Posterior cingulate gyrus (tissue), 11 donors: ENCODE measurements around the gene GAL3ST3.

Experiments used
- DNase-seq, 10 donors: peaks; one replicate each; pipeline versions ENCODE4 v3.0.0 to v3.0.0-alpha.2; 2020 to 2021; ENCODE audit warnings: mixed read lengths in 3 of 10
- intact Hi-C: fragments of 100-400 bp; cut with DNase I; formaldehyde crosslinking; loops from one replicate; pipeline ENCODE4 v1.15.1; 2023

GAL3ST3 gene

DNA sequence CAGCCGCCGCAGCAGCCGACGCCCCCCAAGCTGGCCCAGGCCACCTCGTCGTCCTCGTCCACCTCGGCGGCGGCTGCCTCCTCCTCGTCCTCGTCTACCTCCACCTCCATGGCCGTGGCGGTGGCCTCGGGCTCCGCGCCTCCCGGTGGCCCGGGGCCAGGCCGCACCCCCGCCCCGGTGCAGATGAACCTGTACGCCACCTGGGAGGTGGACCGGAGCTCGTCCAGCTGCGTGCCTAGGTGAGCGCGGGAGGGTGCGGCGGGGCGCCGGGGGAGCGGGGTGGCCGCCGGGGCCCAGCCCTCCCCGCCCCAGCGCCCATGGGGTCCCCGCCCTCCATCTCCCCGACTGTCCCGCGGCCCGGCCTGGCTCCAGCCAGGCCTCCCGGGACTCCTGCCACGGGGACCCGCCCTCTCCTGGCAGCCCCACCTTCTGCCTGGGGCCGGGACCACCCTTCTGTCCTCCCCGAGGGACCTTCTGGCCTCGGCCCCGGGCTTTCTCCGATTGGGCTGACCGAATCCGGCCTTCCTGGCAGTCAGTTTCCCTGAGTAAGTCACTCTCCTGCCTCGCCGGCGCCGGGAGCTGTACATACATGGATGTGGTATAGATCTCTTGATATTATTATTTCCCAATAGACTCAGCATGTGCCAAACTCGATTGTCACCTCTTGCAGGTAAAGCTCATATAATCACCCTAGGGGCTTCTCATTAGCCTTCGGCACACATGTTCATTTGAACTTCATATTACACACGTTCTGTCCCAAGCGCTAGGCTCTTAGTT is 21.8 kb upstream of the GAL3ST3 start:
- DNase-seq = peak in 8 of 10 donors; percentile 21 to 92 (median 44)
- intact Hi-C loops = no loop called here

DNA sequence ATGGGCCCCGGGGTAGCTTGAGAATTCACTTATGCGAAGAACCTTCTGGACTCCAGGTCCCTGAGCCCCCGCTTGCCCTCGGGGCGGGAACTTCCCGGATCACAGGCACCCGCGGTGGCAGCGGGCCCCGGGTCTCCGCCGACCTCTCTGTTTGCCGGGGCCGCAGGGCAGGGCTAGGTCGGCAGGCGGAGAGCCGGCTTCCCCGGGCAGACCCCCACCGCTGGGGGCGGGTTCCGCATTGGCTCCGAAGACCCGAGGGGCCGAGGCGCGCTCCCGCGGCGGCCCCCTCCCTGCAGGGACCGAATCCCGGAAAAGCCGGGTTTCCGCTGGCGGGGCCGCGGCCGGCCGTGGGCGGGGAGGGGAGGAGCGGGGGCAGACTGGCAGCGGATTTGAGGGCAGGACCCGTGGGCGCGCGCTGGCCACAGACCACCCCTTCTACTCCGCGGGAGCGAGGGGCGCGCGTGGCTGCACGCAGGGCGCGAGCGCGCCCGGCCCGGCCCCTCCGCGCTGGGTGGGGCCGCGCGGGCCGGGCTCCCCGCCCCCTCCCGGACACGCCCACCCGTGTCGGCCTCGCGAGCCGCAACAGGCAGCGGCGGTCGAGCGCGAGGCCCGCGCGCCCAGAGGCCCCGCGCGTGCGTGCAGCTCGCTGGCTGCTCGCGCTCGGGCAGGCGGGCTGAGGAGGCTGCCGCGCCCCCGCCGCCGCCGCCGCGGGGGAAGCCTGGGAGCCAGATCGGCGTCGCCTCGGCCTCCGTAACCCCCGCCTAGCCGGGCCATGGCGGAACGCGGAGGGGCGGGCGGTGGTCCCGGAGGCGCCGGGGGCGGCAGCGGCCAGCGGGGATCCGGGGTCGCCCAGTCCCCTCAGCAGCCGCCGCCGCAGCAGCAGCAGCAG is 21.0 kb upstream of the GAL3ST3 start, which contains the start of gene PACS1:
PACS1 (plus strand) TSS at position 558 of the 889 bp plus-strand sequence; CDS start at position 773, 215 bp downstream.
- DNase-seq = peak; percentile 51 to 95 (median 62)
- intact Hi-C loops = loop anchor here (5.0 kb wide), 1 partner anchor 62 kb away; no protein-coding TSS in a partner anchor

- intact Hi-C loops = loop anchor here (5.0 kb wide), 1 partner anchor 63 kb away; no protein-coding TSS in a partner anchor
- DNase-seq = peak in 8 of 10 donors; percentile 34 to 90 (median 42)
Measured at GRCh38 chr11:66068923-66069714, 20.2 kb upstream of the GAL3ST3 start.

DNA sequence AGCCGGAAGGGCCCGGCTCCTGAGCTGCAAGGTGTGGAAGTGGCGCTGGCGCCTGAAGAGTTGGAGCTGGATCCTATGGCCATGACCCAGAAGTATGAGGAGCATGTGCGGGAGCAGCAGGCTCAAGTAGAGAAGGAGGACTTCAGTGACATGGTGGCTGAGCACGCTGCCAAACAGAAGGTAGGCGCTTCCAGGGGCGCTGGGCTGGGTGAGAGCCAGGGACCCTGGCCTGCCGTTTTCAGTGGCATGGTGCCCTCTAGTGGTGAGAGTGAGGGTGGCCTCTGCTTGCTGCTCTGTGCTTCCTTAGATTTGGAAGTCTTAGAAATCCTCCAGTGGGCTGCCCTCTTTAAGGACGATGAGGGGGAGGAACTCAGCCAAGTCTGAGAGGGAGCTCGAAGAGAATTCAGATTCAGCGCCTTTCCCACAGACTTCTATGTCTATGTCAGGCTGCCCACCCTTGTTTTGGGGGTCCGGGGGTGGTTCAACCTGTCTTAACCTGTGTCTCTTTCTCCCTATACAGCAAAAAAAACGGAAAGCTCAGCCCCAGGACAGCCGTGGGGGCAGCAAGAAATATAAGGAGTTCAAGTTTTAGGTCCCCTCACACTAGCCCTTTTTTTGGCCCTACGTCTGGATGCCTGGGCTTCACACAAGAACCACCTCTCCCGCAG is 19.3 kb upstream of the GAL3ST3 start:
- peak; percentile 48 to 94 (median 72) for DNase-seq
- intact Hi-C loops = loop anchor here (5.0 kb wide), 1 partner anchor 64 kb away; no protein-coding TSS in a partner anchor

DNA sequence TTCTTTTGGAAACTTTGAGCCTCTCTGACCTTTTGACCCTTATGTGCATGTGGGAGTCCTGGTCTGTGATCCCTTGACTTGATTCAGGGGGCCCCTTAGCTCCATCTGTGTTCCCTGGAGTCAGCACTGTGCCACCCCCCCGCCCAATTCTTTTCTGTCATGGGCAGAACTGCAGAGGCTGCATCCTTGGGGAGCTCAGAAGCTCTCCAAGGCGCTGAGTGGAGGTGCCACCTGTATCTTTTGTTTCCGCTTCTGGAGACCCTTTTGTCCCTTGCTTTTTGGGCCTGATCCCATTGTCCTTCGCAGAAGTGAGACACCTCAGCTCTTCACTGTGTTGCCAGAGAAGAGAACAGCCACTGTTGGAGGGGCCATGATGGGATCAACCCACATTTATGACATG is 18.7 kb upstream of the GAL3ST3 start:
- intact Hi-C loops = loop anchor here (5.0 kb wide), 1 partner anchor 65 kb away; no protein-coding TSS in a partner anchor
- DNase-seq = no peak

- DNase-seq = no peak
- intact Hi-C loops = loop anchor here (5.0 kb wide), 1 partner anchor 66 kb away; no protein-coding TSS in a partner anchor
Measured at GRCh38 chr11:66066751-66067150, 17.8 kb upstream of the GAL3ST3 start.

- intact Hi-C loops = no loop called here
- DNase-seq = no peak
Measured at GRCh38 chr11:66064571-66064970, 15.6 kb upstream of the GAL3ST3 start.

GRCh38 chr11:66063900-66064299 is 14.9 kb upstream of the GAL3ST3 start:
- intact Hi-C loops = no loop called here
- no peak for DNase-seq

- intact Hi-C loops = no loop called here
- DNase-seq = no peak
Measured at GRCh38 chr11:66062408-66062807, 13.4 kb upstream of the GAL3ST3 start.

DNA sequence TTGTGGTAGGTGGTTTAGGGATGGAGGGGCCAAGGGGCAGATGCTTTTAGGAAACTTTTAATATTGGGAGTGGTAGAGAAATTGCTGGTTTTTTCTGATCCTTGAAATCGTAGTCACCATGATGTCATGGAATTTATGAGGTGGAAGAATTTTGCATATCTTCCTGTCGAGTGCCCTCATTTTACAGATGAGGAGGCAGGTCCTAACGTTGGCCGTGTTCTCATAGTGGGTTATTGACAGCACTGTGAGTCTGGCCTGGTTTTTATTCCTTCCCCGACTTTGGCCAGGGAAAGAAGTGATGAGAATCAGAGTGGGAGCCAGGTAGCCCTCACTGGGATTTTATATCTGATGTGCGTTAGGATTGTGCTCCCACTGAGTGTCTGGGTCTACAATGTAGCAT is 12.3 kb upstream of the GAL3ST3 start:
- intact Hi-C loops = no loop called here
- DNase-seq = no peak

DNA sequence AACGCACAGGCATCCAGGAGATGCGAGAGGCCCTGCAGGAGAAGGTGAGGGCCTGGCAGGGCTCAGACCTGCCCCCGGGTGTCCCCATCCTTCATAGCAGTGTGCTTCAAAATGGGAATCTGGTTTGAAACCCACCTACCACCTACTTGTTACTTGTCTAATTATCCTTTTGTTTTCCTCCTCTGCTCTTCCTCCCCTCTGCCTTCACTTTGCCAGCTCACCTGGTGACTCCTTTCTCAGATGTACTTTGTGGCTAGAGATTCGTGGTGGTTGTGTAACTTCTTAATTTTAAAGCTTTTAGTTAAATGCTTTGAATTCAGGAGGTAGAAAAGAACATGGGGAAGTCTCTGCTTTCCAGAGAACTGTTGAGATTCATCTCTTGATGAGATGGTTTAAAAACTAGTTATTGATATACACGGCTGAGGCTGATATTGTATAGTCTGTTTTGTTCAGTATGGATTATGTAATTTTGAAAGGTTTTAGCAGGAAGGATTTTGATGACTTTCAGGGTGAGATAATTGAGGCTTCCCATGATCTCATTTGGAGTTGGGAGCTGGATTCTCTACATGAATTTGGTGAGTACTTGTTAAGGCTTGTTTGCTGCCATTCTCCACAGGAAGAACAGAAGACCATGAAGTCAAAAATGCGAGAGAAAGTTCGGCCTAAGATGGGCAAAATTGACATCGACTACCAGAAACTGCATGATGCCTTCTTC is 11.2 kb upstream of the GAL3ST3 start:
- DNase-seq = no peak
- intact Hi-C loops = no loop called here

GRCh38 chr11:66056501-66056900 is 7.5 kb upstream of the GAL3ST3 start:
- DNase-seq = no peak
- intact Hi-C loops = no loop called here

GRCh38 chr11:66055021-66055420 is 6.1 kb upstream of the GAL3ST3 start:
- no peak for DNase-seq

GRCh38 chr11:66052664-66052982 is 3.7 kb upstream of the GAL3ST3 start:
- intact Hi-C loops = no loop called here
- no peak for DNase-seq

More at GRCh38 chr11:66055021-66055420, 6.1 kb upstream of the GAL3ST3 start:
- intact Hi-C loops = no loop called here

DNA sequence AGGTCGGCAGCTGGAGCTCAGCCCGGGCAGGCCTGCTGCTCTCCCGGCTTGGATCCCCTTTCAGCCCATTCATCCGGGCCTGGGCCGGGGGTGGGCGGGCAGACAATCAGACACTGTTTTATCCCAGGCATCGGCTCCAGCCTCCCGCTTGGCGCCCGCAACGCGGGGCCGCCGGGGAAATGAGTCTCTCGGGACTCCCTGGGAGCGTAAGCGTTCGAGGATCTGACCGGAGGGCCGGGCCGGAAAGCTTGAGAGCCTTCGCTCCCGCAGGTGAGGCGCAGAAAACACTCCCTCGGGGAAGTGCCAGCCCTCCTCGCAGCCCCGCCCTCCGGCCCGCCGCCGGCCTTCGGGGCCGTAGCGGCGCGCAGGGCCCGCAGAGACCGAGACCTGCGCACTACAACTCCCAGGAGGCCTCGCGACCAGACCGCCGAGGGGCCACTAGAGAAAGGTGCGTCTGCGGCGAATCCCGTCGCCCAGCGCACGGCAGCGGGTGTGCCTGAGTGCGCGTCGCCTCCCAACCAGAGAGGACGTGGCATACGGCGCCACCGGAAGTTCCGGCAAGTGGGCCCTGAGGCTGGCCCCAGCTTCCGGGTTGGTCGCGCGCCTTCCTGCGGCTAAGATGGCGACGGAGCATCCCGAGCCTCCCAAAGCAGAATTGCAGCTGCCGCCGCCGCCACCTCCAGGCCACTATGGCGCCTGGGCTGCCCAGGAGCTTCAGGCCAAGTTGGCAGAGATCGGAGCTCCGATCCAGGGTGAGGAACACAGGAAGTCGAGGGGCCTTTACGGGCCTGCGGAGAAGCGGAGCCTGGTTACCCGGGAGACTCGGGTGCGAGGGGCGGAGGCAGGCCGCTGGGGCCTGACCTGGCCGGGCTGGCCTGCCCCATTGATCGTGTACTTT is 3.1 kb upstream of the GAL3ST3 start, which contains the start of gene SF3B2:
SF3B2 (plus strand) TSS at position 599 of the 898 bp plus-strand sequence; CDS start at position 620, 21 bp downstream.
- intact Hi-C loops = no loop called here
- DNase-seq = peak; percentile 98 to 100 (median 99)

DNA sequence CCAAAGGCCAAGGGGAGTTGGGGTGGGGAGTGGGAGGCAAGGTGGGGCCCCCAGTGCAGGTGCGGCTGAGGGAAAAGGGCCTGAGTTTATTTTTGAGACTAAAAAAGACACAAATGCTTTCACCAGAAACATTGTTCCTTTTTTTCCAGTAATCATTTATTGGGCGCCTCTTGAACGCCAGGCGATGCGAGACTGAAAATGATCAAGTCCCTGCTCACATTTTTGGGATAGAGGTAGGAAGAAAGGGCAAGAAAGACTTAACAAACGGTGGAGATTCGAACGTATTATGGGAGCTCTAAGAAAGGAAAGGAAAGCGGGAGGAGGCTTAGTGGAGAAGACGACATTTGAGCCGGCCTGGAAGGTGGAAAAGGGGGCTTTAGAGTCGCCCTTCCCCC is 2.4 kb upstream of the GAL3ST3 start:
- intact Hi-C loops = no loop called here
- DNase-seq = no peak

- DNase-seq = no peak
Measured at GRCh38 chr11:66050581-66051231, 1.7 kb upstream of the GAL3ST3 start.

More at GRCh38 chr11:66050581-66051231, 1.7 kb upstream of the GAL3ST3 start:
- intact Hi-C loops = no loop called here
